Measurements from ENCODE around the gene TMEM163. TPM values are rescaled to one million over a fixed set of nuclear protein-coding genes. Genes with fewer than 3 reads are reported as not detected.

TMEM163 gene
- total and polyA plus RNA-seq, 2 donors (not counting 3 experiments of a cell fraction or from before 2014, with no cell fraction given), result 1.0 to 2.8 TPM

- no peak for TF ChIP-seq FOS (IDR thresholded peaks at IDR 0.05; ENCODE audit: borderline replicate concordance, insufficient read depth, low read length)
- TF ChIP-seq GATA2 (IDR thresholded peaks at IDR 0.05; ENCODE audit: insufficient read depth, insufficient read length, low read depth, low read length), result no peak
- no peak for TF ChIP-seq EZH2 (IDR thresholded peaks at IDR 0.05; ENCODE audit: borderline replicate concordance, low read depth, low read length, severe bottlenecking)
- no peak for TF ChIP-seq JUN (IDR thresholded peaks at IDR 0.05; ENCODE audit: borderline replicate concordance, insufficient read depth, insufficient read length, low read depth)
- TF ChIP-seq POLR2AphosphoS5 (IDR thresholded peaks at IDR 0.05; ENCODE audit: insufficient read depth, low read depth, low read length), result no peak
- TF ChIP-seq MAX (IDR thresholded peaks at IDR 0.05; ENCODE audit: insufficient read depth, insufficient read length), result no peak
- no peak for TF ChIP-seq POLR2A (IDR thresholded peaks at IDR 0.05; ENCODE audit: low read depth, low read length)
- TF ChIP-seq, protein P1, sequence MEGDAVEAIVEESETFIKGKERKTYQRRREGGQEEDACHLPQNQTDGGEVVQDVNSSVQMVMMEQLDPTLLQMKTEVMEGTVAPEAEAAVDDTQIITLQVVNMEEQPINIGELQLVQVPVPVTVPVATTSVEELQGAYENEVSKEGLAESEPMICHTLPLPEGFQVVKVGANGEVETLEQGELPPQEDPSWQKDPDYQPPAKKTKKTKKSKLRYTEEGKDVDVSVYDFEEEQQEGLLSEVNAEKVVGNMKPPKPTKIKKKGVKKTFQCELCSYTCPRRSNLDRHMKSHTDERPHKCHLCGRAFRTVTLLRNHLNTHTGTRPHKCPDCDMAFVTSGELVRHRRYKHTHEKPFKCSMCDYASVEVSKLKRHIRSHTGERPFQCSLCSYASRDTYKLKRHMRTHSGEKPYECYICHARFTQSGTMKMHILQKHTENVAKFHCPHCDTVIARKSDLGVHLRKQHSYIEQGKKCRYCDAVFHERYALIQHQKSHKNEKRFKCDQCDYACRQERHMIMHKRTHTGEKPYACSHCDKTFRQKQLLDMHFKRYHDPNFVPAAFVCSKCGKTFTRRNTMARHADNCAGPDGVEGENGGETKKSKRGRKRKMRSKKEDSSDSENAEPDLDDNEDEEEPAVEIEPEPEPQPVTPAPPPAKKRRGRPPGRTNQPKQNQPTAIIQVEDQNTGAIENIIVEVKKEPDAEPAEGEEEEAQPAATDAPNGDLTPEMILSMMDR (IDR thresholded peaks at IDR 0.05; ENCODE audit: extremely low read depth in 1 of 2, insufficient read depth in 1 of 2, low read depth in 1 of 2, low read length in 2 of 2), result no peak
- no peak for TF ChIP-seq MYC (IDR thresholded peaks at IDR 0.05; ENCODE audit: low read depth, low read length)
- H3K27ac ChIP-seq (ENCODE audit: insufficient read depth, low read depth, low read length), result no peak overlapping the region
- ChIA-PET CTCF (no interaction called here), POLR2A (no interaction called here)
- no peak overlapping the region for H3K9ac ChIP-seq (replicated peaks; ENCODE audit: extremely low read depth, insufficient read depth, low read length)
- no peak for DNase-seq (ENCODE audit: low read depth, low spot score)
- H3K4me3 ChIP-seq (replicated peaks in 1 of 3; ENCODE audit: insufficient read depth in 1 of 3, low read depth in 1 of 3, low read length in 3 of 3), result no peak overlapping the region
- no peaks in the 10 kb centered on the region for H3K27me3 ChIP-seq (ENCODE audit: control insufficient read depth in 2 of 2, insufficient read depth in 2 of 2, low read length in 2 of 2)
- H3K36me3 ChIP-seq (ENCODE audit: control insufficient read depth in 2 of 2, extremely low read depth in 1 of 2, insufficient read depth in 2 of 2, low read length in 2 of 2), result no peaks in the 10 kb centered on the region
- H2AFZ ChIP-seq (ENCODE audit: low read depth, low read length), result no peak overlapping the region
- H3K4me1 ChIP-seq (ENCODE audit: control insufficient read depth, extremely low read depth, insufficient read depth, low read length), result no peaks in the 10 kb centered on the region
- no peaks in the 10 kb centered on the region for H3K9me3 ChIP-seq (replicated peaks; ENCODE audit: control insufficient read depth, insufficient read depth, low read length)
- no peaks in the 10 kb centered on the region for H3K9me1 ChIP-seq (replicated peaks; ENCODE audit: control insufficient read depth, extremely low read depth, insufficient read depth, low read length)
- dilution Hi-C loops (cut with MboI; ENCODE audit: extremely low pct_ligation_motif_present, low sequenced_read_pairs) (no loop called here), intact Hi-C loops (cut with micrococcal nuclease) (no loop called here)
- no peak for FAIRE-seq
- no TSS peak for BruUV-seq (replicated peaks)
- H3K79me2 ChIP-seq (ENCODE audit: control insufficient read depth, insufficient read depth, low read length), result no peaks in the 10 kb centered on the region
- no peaks in the 10 kb centered on the region for H4K20me1 ChIP-seq (replicated peaks; ENCODE audit: control insufficient read depth, extremely low read depth, insufficient read depth, low read length)
- no peak overlapping the region for H3K4me2 ChIP-seq (ENCODE audit: insufficient read depth, low read length)
These were observed 135.3 kb downstream of the TMEM163 start for GRCh38 chr2:134583462-134583861.
